Smooth muscle cell (in vitro differentiated cells): Measurements from ENCODE around the gene GRID1. TPM values are rescaled to one million over a fixed set of nuclear protein-coding genes. Genes with fewer than 3 reads are reported as not detected.

ENCODE experiments used
- DNase-seq: peaks from one replicate; lab custom pipeline; 2025; ENCODE audit not compliant: unreplicated experiment; lab: John Stamatoyannopoulos, UW
- H2AFZ ChIP-seq: fragments of 200-600 bp; sonication (generic); 2 replicates; pipeline ENCODE4 v1.6.0; 2016; ENCODE audit warnings: antibody characterized with exemption, low read depth, mild to moderate bottlenecking
- H3F3A ChIP-seq: fragments of 200-600 bp; sonication (generic); 2 replicates; pipeline ENCODE4 v1.6.0; 2017; ENCODE audit warnings: antibody characterized with exemption, low read depth
- H3K27ac ChIP-seq: fragments of 200-600 bp; sonication (generic); 2 replicates; pipeline ENCODE4 v1.5.1; 2016; ENCODE audit warnings: low read depth, mild to moderate bottlenecking
- H3K27me3 ChIP-seq: fragments of 200-600 bp; sonication (generic); 2 replicates; pipeline ENCODE4 v1.6.1; 2016; ENCODE audit warnings: low read depth, mild to moderate bottlenecking
- H3K36me3 ChIP-seq: fragments of 200-600 bp; sonication (generic); 2 replicates; pipeline ENCODE4 v1.5.1; 2016; ENCODE audit warnings: low read depth
- H3K4me1 ChIP-seq: fragments of 200-600 bp; sonication (generic); 2 replicates; pipeline ENCODE4 v1.5.1; 2016; ENCODE audit warnings: low read depth
- H3K4me2 ChIP-seq: fragments of 200-600 bp; sonication (generic); 2 replicates; pipeline ENCODE4 v1.6.0; 2016; ENCODE audit warnings: mild to moderate bottlenecking
- H3K4me3 ChIP-seq: fragments of 200-600 bp; sonication (generic); 2 replicates; pipeline ENCODE4 v1.5.1; 2016; ENCODE audit warnings: mild to moderate bottlenecking
- H3K79me2 ChIP-seq: fragments of 200-600 bp; sonication (generic); 2 replicates; pipeline ENCODE4 v1.6.0; 2016; ENCODE audit warnings: low read depth, mild to moderate bottlenecking
- H3K9ac ChIP-seq: fragments of 200-600 bp; sonication (generic); 2 replicates; pipeline ENCODE4 v1.6.0; 2016; ENCODE audit warnings: low read depth
- H3K9me3 ChIP-seq: fragments of 200-600 bp; sonication (generic); replicated peaks from 2 replicates; pipeline ENCODE4 v1.5.1; 2016; ENCODE audit warnings: low read depth
- H4K20me1 ChIP-seq: fragments of 200-600 bp; sonication (generic); 2 replicates; pipeline ENCODE4 v1.6.0; 2016; ENCODE audit warnings: low read depth
- CTCF ChIP-seq: fragments of 200-600 bp; sonication (generic); IDR thresholded peaks from 2 replicates; pipeline ENCODE4 v1.5.1; 2017; ENCODE audit warnings: borderline replicate concordance, mild to moderate bottlenecking, antibody characterized with exemption; ENCODE audit not compliant: insufficient read depth, poor library complexity, severe bottlenecking
- WGBS: methylation state at CpG from one replicate; pipeline ENCODE4 v1.1.7; 2016; ENCODE audit warnings: low lambda C conversion rate; 5-methylcytosine and 5-hydroxymethylcytosine counted together
- polyA plus RNA-seq: library from polyadenylated mRNA; unstranded; fragments of >200 nt; fragmentation: Nextera tagmentation; extraction: Ambion mirVana; gene quantifications from 2 replicates; pipeline ENCODE4 v1.2.1, GENCODE V29; 2016
- total RNA-seq: library from RNA; depleted of rRNA; stranded (reverse); fragments of >200 nt; gene quantifications from 2 replicates; pipeline ENCODE4 v1.2.3, GENCODE V29; 2014

The GRID1 gene
- total and polyA plus RNA-seq, 2 experiments from 2014 or later, result 4.4 to 7.4 TPM

GRCh38 chr10:85570871-85571270, 795.7 kb downstream of the GRID1 start:
- H3K9ac ChIP-seq, result no peak overlapping the region
- WGBS, result 97% methylated on average over 1 of the region's 1 CpG
- no peaks in the 10 kb centered on the region for H3K36me3 ChIP-seq

GRCh38 chr10:85565381-85565780, 801.2 kb downstream of the GRID1 start:
- no peaks in the 10 kb centered on the region for H3K79me2 ChIP-seq
- no peak overlapping the region for H3K4me2 ChIP-seq
- H3K4me3 ChIP-seq, result no peak overlapping the region
- no peaks in the 10 kb centered on the region for H3F3A ChIP-seq
- H3K27ac ChIP-seq, result no peak overlapping the region
- H3K27me3 ChIP-seq, result no peaks in the 10 kb centered on the region
- DNase-seq, result no peak
- H2AFZ ChIP-seq, result no peak overlapping the region
- no peaks in the 10 kb centered on the region for H3K9me3 ChIP-seq
- H3K4me1 ChIP-seq, result peaks cover 5% of the 10 kb centered on the region
- H3K36me3 ChIP-seq, result no peaks in the 10 kb centered on the region
- no peaks in the 10 kb centered on the region for H4K20me1 ChIP-seq
- no peak overlapping the region for H3K9ac ChIP-seq
- 58% methylated on average over 1 of the region's 1 CpG for WGBS
- no peak for TF ChIP-seq CTCF

More at GRCh38 chr10:85570871-85571270, 795.7 kb downstream of the GRID1 start:
- Histone ChIP-seq H2AFZ (no peak overlapping the region), H3K79me2 (no peaks in the 10 kb centered on the region), H3K27me3 (no peaks in the 10 kb centered on the region), H3K4me3 (no peak overlapping the region), H3F3A (no peaks in the 10 kb centered on the region), H3K27ac (no peak overlapping the region), H3K9me3 (no peaks in the 10 kb centered on the region), H4K20me1 (no peaks in the 10 kb centered on the region), H3K4me1 (peaks cover 5% of the 10 kb centered on the region), H3K4me2 (no peak overlapping the region)
- no peak for TF ChIP-seq CTCF
- no peak for DNase-seq

GRCh38 chr10:85558533-85558932, 808.1 kb downstream of the GRID1 start:
- H3K27me3 ChIP-seq, result no peaks in the 10 kb centered on the region
- no peaks in the 10 kb centered on the region for H3K4me1 ChIP-seq
- no peaks in the 10 kb centered on the region for H3K79me2 ChIP-seq
- no peak for TF ChIP-seq CTCF
- no peaks in the 10 kb centered on the region for H4K20me1 ChIP-seq
- no peak overlapping the region for H3K4me2 ChIP-seq
- DNase-seq, result no peak
- H3K9ac ChIP-seq, result no peak overlapping the region
- no peaks in the 10 kb centered on the region for H3K36me3 ChIP-seq
- 41% methylated on average over 6 of the region's 6 CpGs for WGBS
- H3K9me3 ChIP-seq, result no peaks in the 10 kb centered on the region
- no peak overlapping the region for H2AFZ ChIP-seq
- H3F3A ChIP-seq, result no peaks in the 10 kb centered on the region
- H3K4me3 ChIP-seq, result no peak overlapping the region
- peak overlapping the region; percentile 30 for H3K27ac ChIP-seq

- H3K4me2 ChIP-seq, result no peak overlapping the region
- no peaks in the 10 kb centered on the region for H3F3A ChIP-seq
- no peaks in the 10 kb centered on the region for H3K9me3 ChIP-seq
- TF ChIP-seq CTCF, result no peak
- no peak overlapping the region for H3K27ac ChIP-seq
- H3K36me3 ChIP-seq, result no peaks in the 10 kb centered on the region
- H2AFZ ChIP-seq, result no peak overlapping the region
- H3K27me3 ChIP-seq, result no peaks in the 10 kb centered on the region
- H3K4me3 ChIP-seq, result no peak overlapping the region
- no peaks in the 10 kb centered on the region for H3K4me1 ChIP-seq
- H3K79me2 ChIP-seq, result no peaks in the 10 kb centered on the region
- 98% methylated on average over 2 of the region's 2 CpGs for WGBS
- no peak overlapping the region for H3K9ac ChIP-seq
- no peak for DNase-seq
- no peaks in the 10 kb centered on the region for H4K20me1 ChIP-seq
Measured at GRCh38 chr10:85557706-85558105, 808.9 kb downstream of the GRID1 start.
